Colonic mucosa (tissue), 4 donors: ENCODE data around the gene KLB. TPM values are rescaled to one million over a fixed set of nuclear protein-coding genes. Genes with fewer than 3 reads are reported as not detected.

Experiments
- DNase-seq: peaks from one replicate; pipeline ENCODE4 v3.0.0-alpha.2; 2020
- H3K27ac ChIP-seq: fragments of 200-600 bp; one replicate; pipeline ENCODE4 v1.8.0; 2021
- H3K27me3 ChIP-seq: fragments of 200-600 bp; one replicate; pipeline ENCODE4 v1.8.0; 2021
- H3K36me3 ChIP-seq: fragments of 200-600 bp; one replicate; pipeline ENCODE4 v1.8.0; 2021
- H3K4me1 ChIP-seq: fragments of 200-600 bp; one replicate; pipeline ENCODE4 v1.8.0; 2021; ENCODE audit warnings: mild to moderate bottlenecking
- H3K4me3 ChIP-seq: fragments of 200-600 bp; one replicate; pipeline ENCODE4 v1.8.0; 2021
- H3K9ac ChIP-seq, 2 donors: one replicate each; pipeline ENCODE4 v1.7.0; 2013; ENCODE audit warnings: control low read depth in 2 of 2, low read depth in 2 of 2, low read length in 2 of 2
- H3K9me3 ChIP-seq: fragments of 200-600 bp; one replicate; pipeline ENCODE4 v1.8.0; 2021
- CTCF ChIP-seq: fragments of 200-600 bp; IDR thresholded peaks from one replicate; pipeline ENCODE4 v1.8.0; 2022; ENCODE audit warnings: antibody characterized with exemption, mild to moderate bottlenecking
- intact Hi-C: fragments of 100-400 bp; cut with DNase I; formaldehyde crosslinking; loops from one replicate; pipeline ENCODE4 v1.14.1; 2022
- total RNA-seq, 2 donors: library from RNA; stranded (reverse); fragmentation: NEBNext Ultra II Directional in 1 of 2; extraction: Animal tissue kit (Norgen Biotek cat#: 25700) in 1 of 2; gene quantifications; one replicate each; pipeline ENCODE4 v1.2.1, GENCODE V29; 2021
- donor health status: healthy.
- donor health status: DM: no; HTN: no; CAD: no.
- donor health status: DM: no; HTN: no; CAD: no.

Gene KLB
- total RNA-seq, 2 donors from 2014 or later, result 0.40 to 0.64 TPM

GRCh38 chr4:39464886-39465501 is 58.3 kb downstream of the KLB start:
- Histone ChIP-seq H3K4me3 (no peak overlapping the region), H3K9me3 (no peaks in the 10 kb centered on the region), H3K4me1 (no peaks in the 10 kb centered on the region), H3K9ac (no peak overlapping the region), H3K27ac (no peak overlapping the region), H3K36me3 (no peaks in the 10 kb centered on the region), H3K27me3 (no peaks in the 10 kb centered on the region)
- no peak for DNase-seq
- intact Hi-C loops, result loop anchor here (5.0 kb wide), 1 partner anchor 512 kb away; the partner anchor contains the start of gene PDS5A
- no peak for TF ChIP-seq CTCF

DNA sequence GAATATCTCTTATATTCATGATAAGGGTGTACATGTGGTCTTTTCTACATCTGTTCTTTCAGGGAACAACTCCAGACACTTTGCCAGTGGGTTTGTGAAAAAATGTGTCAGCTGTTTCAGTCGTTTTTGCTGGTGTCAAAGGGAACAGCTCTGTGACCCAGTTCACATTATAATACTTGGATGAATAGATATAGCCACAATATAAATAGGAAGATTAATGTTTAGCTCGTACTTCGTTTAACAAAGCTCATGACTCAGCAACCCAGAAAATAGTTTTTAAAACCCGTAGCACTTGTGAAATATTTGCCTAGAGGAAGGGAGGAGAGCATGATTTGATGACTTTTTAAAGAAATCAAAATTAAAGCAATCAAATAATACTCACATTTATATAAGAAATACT is 60.0 kb downstream of the KLB start:
- H3K4me1 ChIP-seq, result no peaks in the 10 kb centered on the region
- H3K4me3 ChIP-seq, result no peak overlapping the region
- no peak for DNase-seq
- no peak for TF ChIP-seq CTCF
- no peaks in the 10 kb centered on the region for H3K9me3 ChIP-seq
- no peak overlapping the region for H3K9ac ChIP-seq
- H3K36me3 ChIP-seq, result no peaks in the 10 kb centered on the region
- peak overlapping the region; percentile 9 for H3K27ac ChIP-seq
- no peaks in the 10 kb centered on the region for H3K27me3 ChIP-seq
- intact Hi-C loops, result loop anchor here (5.0 kb wide), 1 partner anchor 511 kb away; the partner anchor contains the start of gene PDS5A

DNA sequence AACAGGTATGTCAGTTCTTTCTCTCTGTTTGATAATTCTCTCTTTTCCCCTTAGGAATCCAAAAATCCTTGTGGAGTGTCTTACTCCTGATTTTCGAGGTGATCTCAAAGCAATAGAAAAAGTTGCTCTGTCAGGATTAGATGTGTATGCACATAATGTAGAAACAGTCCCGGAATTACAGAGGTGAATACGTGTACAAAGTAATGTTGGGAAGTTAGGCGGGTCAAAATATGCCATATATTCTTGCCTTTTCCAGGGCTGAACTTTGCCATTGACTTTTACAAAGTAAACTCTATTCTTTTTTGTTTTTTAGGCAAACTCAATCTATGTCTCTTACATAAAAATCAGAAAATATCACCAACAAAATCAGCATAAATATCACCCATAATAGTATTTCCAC is 60.7 kb downstream of the KLB start:
- Histone ChIP-seq H3K9me3 (no peaks in the 10 kb centered on the region), H3K36me3 (no peaks in the 10 kb centered on the region), H3K4me1 (no peaks in the 10 kb centered on the region), H3K27ac (no peak overlapping the region), H3K9ac (no peak overlapping the region), H3K27me3 (no peaks in the 10 kb centered on the region), H3K4me3 (no peak overlapping the region)
- no peak for TF ChIP-seq CTCF
- intact Hi-C loops, result loop anchor here (5.0 kb wide), 1 partner anchor 510 kb away; the partner anchor contains the start of gene PDS5A
- no peak for DNase-seq

GRCh38 chr4:39469429-39470077 is 62.8 kb downstream of the KLB start:
- DNase-seq, result peak; percentile 46
- Histone ChIP-seq H3K4me1 (no peaks in the 10 kb centered on the region), H3K9me3 (no peaks in the 10 kb centered on the region), H3K27me3 (no peaks in the 10 kb centered on the region), H3K9ac (no peak overlapping the region), H3K4me3 (no peak overlapping the region), H3K27ac (no peak overlapping the region), H3K36me3 (no peaks in the 10 kb centered on the region)
- TF ChIP-seq CTCF, result peak; percentile 69
- intact Hi-C loops, result loop anchor here (5.0 kb wide), 1 partner anchor 508 kb away; the partner anchor contains the start of gene PDS5A

- Histone ChIP-seq H3K9me3 (no peaks in the 10 kb centered on the region), H3K36me3 (no peaks in the 10 kb centered on the region), H3K4me1 (no peaks in the 10 kb centered on the region), H3K27ac (no peak overlapping the region), H3K4me3 (no peak overlapping the region), H3K27me3 (no peaks in the 10 kb centered on the region), H3K9ac (no peak overlapping the region)
- intact Hi-C loops, result no loop called here
- no peak for TF ChIP-seq CTCF
- no peak for DNase-seq
Measured at GRCh38 chr4:39470402-39470801, 63.7 kb downstream of the KLB start.
